HG03060 (cell line): Measurements from ENCODE around the gene TNK1.
"Not testable (repeated sequence)": the region's sequence is repeated elsewhere in the genome, so short reads cannot be mapped to it uniquely, and the experiment has no call there.

Experiments
- ATAC-seq: cut with Tn5 transposase; IDR thresholded peaks from one replicate; pipeline ENCODE4 v1.9.1; 2021; ENCODE audit warnings: low read depth, moderate number of reproducible peaks; ENCODE audit not compliant: unreplicated experiment

Gene TNK1

DNA sequence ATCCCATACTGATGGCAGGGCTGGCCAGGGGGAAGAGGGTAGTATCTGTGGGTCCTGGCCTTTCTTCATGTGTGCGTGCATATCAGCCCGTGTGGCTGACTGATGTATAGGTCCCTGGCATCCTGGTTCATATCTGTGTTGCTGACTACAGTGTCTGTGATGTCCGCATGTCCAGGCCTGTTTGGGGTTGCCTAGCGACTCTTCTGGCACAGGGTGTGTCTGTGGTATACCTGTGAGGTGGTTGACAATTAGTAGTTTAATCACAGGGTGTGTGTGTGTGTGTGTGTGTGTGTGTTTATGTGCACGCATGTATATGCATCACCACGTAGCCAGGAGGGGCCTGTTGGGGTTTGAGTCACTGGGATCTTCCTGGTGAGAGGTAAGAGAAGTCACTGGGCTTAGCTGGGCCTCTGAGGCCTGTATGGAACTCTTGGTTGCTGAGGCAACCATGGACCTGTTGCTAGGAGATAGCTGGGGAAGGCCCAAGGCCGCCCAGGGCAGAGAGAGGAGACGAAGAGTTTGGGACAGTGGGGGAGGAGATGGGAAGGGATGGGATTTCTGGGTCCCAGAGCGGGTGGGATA lies 26.5 kb upstream of the TNK1 start:
- ATAC-seq = no peak

DNA sequence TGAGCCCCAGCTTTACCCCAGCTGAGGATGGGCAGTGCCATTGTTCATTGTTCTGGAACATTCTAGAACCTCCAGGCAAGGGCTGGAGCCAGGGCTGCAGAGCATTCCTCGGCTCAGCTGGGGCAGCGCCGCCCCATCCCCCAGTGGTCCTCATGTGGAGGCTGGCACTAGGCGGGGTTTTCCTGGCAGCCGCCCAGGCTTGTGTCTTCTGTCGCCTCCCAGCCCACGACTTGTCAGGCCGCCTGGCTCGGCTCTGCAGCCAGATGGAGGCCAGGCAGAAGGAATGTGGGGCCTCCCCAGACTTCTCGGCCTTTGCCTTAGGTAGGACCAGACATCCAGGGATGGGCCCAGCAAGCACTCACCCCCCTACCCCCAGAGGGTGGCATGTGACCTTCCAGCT lies 25.8 kb upstream of the TNK1 start, which contains the start of gene TMEM95:
TMEM95 (plus strand) TSS at position 104 of the 400 bp plus-strand sequence; CDS start at position 153, 49 bp downstream.
- no peak for ATAC-seq

DNA sequence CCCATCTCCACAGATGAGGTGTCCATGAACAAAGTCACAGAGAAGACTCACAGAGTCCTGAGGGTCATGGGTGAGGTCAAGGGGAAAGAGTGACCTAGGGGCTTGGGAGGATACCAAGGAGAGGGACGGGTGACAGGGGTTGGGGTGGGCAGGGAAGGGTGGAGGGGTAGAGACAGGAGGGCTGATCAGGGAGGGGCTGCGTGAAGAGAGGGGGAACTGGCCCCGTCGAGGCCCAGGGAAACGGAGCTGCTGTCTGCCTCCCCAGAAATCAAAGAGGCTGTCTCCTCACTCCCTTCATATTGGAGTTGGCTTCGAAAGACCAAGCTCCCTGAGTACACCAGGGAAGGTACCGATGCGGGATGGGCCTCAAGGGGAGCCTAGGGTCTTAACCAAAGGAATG lies 25.3 kb upstream of the TNK1 start:
- no peak for ATAC-seq

DNA sequence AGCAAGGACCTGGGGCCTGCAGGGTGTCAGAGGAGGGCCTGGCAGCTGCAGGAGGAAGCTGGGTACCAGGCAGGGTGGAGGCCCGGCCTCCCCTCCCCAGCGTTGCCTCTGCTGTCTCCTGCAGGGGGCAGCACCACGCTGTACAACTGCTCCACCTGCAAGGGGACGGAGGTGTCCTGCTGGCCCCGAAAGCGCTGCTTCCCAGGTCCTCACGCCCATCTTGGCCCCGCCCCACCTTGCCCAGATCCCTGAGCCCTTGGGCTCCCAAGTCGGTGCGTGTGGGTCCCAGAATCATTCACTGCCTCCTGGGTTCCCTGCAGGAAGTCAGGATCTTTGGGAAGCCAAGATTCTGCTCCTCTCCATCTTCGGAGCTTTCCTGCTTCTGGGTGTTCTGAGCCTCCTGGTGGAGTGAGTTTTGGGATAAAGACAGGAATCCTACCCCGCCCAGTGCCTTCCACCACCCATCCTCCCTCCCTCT lies 24.8 kb upstream of the TNK1 start:
- ATAC-seq = no peak

DNA sequence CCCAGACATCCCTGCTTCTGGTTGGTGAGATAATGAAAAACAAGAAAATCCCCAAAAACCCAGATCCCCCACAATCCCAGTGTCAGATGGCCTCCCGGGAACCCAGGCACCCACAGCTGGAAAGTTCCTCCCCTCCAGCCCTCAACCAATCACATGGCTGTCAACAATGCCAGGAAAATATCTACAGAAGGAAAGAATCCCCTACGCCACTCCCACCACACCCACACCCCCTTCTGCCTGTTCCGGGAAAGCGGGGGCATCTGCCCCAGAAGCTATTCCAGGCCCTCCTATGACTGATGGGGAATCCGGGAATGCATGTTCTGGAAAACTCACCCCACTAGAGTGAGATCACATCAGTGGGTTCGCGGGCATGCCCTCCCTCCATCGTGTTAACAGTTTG lies 24.1 kb upstream of the TNK1 start:
- no peak for ATAC-seq

DNA sequence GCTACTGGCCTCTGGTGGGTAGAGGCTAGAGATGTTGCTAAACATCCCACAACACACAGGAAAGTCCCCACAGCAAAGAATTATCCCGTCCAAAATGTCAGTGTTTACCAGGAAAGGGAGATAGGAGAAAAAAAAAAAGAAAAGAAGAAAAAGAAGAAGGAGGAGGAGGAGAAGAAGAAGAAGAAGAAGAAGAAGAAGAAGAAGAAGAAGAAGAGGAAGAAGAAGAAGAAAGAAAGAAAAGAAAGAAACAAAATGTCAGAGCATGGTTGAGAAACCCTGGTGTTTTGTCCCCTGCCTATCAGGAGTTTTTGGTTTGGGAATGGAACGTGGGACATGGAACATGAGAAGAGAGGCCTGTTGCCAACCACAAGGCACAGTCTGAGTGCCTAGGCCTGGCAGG lies 23.5 kb upstream of the TNK1 start:
- ATAC-seq = no peak

DNA sequence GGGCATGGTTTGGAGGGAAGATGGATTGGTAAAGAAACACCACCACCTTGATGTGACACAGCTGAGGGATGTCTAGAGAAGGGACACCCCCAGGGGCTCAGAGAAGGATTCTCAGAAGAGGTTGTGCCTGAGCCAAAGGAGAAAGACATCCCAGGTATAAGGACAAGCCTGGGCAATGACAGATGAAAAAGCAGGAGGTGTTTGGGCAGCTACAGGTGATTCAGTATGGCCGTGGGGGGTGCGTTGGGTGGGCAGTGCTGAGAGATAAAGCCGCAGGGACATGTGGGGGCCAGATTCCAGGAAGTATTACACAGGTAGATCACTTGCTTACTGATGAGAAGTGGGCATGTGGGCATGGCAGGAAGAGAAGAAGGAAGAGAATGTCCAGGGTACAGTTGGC lies 19.0 kb upstream of the TNK1 start:
- no peak for ATAC-seq

DNA sequence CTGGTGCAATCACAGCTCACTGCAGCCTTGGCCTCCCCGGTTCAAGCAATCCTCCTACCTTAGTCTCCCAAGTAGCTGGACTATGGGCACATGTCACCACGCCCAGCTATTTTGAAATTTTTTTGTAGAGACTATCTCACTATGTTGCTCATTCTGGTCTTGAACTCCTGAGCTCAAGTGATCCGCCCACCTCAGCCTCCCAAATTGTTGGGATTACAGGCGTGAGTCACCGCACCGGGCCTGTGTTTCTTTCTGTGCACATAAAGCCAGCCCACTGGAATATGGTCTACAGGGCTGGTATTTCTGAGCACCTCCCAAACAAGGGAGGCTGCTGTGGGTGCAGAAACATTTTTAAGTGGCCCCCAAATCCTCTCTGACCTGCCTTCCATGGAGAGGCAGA lies 17.6 kb upstream of the TNK1 start:
- no peak for ATAC-seq

DNA sequence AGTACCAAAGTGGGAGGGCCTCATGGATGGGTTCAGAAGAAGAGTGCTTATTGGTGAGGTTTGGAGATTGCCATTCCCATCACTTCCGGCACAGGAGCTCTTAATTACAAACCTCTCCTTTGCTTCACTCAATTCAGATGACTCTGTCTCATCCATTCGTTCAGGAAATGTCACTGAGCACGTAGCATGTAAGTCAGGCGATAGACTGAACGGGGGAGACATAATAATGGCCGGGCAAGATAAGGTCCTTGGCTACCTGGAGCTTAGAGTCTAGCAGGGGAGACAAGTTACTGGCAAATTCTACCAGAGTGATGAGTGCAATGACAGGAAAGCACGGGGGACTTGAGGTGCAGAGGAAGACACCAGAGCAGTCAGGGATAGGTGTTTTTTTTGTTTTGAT lies 14.9 kb upstream of the TNK1 start:
- ATAC-seq = not testable (repeated sequence)

DNA sequence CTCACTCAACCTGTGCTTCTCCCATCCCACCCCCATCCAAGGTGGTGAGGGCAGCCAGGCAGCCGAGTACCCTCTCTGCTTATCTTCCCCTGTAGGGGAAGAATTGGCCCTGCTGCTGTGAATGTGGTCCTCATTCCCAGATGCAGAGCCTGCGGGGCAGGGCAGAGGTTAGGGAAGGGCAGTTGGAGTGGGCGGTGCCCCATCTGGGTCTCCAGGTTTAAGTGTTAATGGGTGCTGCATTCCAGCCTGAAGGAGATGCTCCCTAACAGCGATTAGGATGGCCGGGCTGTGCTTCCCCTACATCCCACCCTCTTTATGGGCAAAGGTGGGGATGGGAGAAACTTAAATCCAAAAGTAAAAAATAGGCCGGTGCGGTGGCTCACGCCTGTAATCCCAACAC lies 13.8 kb upstream of the TNK1 start:
- ATAC-seq = no peak

DNA sequence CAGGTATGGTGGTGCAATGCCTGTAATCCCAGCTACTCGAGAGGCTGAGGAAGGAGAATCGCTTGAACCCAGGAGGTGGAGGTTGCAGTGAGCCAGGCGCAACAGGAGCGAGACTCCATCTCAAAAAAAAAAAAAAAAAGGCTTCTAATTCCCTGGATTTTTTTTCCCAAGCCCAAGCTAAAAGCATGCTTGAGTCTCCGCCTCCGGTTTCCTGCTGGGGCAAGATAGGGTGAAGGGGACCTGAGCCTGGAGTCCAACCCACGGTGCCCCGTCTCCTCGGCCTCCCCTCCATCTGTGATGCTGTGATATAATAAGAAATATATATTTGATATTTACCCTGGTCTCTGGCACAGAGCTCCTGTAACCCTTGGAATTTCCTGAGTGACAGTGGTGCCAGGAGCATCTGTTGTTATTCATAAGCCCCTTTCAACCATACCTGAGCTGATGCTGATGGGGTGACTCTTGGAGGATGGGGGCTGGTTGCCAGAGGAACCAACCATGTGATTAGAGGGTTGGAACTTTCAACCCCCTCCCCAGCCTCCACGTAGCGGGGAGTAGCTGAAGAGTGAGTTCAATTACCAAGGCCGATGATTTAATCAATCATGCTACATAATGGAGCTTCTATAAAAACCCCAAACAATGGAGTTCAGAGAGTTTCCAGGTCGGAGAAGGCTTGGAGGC lies 12.8 kb upstream of the TNK1 start:
- ATAC-seq = no peak

DNA sequence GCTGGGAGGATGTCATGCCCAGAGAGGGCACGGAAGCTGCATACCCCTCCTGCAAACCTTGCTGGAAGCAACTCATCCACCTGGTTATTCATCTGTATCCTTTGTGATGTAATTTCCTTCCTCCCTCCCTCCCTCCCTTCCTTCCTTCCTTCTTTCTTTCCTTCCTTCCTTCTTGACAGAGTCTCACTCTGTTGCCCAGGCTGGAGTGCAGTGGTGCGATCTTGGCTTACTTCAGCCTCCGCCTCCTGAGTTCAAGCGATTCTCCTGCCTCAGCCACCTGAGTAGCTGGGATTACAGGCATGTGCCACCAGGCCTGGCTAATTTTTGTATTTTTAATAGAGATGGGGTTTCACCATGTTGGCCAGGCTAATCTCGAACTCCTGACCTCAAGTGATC lies 12.3 kb upstream of the TNK1 start:
- ATAC-seq = not testable (repeated sequence)

DNA sequence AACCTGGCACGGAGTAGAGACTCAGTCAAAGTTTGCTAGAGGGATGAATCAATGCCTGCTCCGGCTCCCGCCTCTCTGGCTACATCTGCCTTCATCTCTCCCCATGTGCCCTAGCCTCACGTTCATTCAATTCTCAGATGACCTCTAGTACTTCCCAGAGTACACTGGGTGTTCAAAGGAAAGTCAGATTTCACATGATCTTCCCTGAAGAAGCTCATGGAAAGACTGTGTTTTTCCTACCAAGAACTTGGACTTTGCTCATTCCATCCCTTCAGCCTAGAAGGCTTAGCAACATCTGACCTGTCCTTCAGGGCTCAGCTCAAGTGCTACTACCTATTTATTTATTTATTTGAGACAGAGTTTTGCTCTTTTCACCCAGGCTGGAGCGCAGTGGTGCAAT lies 11.1 kb upstream of the TNK1 start:
- no peak for ATAC-seq

DNA sequence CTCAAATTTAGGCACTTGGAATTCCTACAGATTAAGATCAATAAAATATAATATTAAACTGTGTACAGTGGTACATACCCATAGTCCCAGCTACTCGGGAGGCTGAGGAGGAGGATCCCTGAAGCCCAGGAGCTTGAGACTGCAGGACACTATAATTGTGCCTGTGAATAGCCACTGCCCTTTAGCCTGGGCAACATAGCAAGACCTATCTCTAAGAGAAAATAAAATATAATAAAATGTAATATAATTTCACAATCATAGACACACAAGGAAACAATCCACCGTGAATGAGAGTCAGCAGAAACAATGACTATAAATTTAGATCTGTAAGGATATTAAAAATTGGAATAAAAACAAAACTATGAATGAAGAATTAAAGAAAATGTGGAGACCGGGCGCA lies 10.0 kb upstream of the TNK1 start:
- ATAC-seq = no peak

DNA sequence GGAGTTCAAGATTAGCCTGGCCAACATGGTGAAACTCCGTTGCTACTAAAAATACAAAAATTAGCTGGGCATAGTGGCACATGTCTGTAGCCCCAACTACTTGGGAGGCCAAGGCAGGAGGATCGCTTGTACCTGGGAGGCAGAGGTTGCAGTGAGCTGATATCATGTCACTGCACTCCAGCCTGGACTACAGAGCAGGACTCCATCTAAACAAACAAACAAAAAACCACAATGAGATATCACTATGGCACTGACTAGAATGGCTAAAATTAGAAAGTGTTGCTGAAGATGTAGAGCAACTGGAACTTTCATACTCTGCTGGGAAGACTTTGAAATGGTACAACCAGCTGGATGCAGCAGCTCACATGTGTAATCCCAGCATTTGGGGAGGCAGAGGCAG lies 6.5 kb upstream of the TNK1 start:
- no peak for ATAC-seq

DNA sequence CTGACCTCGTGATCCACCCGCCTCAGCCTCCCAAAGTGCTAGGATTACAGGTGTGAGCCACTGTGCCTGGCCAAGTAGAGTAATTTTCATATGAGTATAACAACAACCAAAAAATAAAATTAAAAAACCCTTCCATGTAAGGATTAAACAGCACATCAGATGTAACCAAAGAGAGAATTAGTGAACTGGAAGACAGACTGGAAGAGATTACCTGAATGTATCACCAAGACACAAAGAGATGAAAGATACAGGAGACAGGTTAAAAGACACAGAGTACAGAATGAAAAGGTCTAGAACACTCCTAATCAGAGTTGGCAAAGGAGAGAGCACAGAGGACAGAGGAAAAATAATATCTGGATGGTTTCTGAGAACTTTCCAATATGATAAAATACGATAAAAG lies 1.8 kb upstream of the TNK1 start:
- no peak for ATAC-seq

DNA sequence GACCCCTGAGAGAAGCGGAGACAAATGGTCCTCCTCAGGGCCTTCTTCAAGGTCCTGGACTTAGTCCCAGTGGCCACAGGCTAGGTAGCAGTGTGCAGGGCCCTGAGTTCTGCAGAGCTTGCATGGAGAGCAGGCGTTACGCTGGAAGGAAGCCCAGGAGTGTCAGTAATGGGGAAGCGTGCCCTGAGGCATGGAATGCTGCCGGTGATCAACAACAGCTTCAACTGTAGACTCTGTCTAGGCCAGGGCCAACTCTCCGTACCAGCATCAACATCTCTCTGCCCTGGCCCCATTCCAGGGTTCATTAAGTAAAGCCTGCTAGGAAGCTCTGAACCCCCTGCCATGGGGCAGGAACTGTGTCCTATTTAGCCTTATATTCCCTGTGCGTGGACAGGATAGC lies 568 bp upstream of the TNK1 start:
- no peak for ATAC-seq

DNA sequence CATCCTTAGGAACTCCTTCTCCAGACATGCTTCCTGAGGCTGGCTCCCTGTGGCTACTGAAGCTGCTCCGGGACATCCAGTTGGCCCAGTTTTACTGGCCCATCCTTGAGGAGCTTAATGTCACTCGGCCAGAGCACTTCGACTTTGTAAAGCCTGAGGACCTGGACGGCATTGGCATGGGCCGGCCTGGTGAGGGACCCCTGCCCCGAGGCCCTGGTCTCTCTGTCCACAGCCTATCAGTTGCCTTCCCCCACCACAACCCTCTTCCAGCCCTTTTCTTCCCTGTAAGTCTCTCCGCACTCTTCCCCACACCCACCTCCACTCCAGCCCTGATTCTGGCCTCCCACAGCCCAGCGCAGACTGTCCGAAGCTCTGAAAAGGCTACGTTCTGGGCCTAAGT lies 2.0 kb downstream of the TNK1 start:
- ATAC-seq = no peak

DNA sequence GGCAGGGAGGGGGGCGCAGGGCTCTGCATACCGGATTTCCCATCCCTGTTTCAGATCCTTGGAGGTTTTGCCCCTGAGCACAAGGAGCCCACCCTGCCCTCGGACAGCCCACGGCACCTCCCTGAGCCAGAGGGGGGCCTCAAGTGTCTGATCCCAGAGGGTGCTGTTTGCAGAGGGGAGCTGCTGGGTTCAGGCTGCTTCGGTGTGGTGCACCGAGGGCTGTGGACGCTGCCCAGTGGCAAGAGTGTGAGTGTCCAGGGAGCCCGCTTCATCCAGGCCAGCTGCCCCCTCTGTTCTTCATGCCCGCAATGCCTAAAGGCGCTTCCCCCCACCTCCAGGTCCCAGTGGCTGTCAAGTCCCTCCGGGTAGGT lies 2.5 kb downstream of the TNK1 start:
- no peak for ATAC-seq

DNA sequence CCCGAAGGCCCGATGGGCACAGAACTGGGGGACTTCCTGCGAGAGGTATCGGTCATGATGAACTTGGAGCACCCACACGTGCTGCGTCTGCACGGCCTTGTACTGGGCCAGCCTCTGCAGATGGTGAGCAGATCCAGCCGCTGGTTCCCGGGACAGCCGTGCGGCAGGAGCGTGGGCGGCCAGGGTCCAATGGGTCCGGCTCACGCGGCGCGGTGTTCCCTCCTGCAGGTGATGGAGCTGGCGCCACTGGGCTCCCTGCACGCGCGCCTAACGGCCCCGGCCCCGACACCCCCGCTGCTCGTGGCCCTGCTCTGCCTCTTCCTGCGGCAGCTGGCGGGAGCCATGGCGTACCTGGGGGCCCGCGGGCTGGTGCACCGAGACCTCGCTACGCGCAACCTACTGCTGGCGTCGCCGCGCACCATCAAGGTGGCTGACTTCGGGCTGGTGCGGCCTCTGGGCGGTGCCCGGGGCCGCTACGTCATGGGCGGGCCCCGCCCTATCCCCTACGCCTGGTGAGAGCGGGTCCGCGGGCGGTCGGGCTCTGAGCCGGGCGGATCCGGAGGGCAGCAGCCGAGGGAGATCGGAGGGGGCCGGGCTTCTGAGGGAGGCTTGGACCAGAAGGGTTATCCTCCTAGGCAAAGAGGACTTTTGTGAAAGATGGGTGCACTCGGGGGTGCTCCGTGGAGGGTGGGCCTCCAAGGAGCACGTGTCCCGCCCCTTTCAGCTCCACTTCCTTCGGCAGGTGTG lies 3.0 kb downstream of the TNK1 start:
- no peak for ATAC-seq

DNA sequence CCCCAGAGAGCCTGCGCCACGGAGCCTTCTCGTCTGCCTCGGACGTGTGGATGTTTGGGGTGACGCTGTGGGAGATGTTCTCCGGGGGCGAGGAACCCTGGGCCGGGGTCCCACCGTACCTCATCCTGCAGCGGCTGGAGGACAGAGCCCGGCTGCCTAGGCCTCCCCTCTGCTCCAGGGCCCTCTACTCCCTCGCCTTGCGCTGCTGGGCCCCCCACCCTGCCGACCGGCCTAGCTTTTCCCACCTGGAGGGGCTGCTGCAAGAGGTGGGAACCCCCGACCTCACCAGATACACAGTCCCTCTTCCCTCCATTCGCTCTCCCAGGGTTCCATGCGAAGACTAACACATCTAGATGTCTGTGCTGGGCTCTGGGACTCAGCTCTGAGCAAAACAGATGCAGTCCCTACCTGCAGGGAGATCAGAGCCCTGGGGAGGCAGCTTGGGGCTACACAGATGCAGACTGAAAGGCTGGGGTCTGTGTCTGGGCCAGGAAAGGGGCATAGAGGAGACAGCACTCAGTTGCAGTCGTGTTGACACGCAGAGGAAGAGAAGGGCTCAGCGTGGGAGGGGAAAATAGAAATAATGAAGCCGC lies 3.7 kb downstream of the TNK1 start:
- no peak for ATAC-seq
